Osteoblast (primary cell): Measurements from ENCODE around the gene GREM2. TPM values are rescaled to one million over a fixed set of nuclear protein-coding genes. Genes with fewer than 3 reads are reported as not detected.

Experiments
- DNase-seq: peaks from one replicate; pipeline ENCODE4 v3.0.0; 2011; ENCODE audit warnings: low spot score, mixed read lengths; ENCODE audit not compliant: insufficient read length; ENCODE audit errors: missing footprints
- H2AFZ ChIP-seq: 2 replicates; pipeline ENCODE4 v1.6.0; 2011; ENCODE audit warnings: mild to moderate bottlenecking, low read length
- H3K27ac ChIP-seq: 2 replicates; pipeline ENCODE4 v1.5.1; 2011; ENCODE audit warnings: mild to moderate bottlenecking, low read depth, low read length, moderate library complexity
- H3K27me3 ChIP-seq: 2 replicates; pipeline ENCODE4 v1.6.0; 2012; ENCODE audit warnings: mild to moderate bottlenecking, control low read depth, inconsistent platforms, low read length, moderate library complexity; ENCODE audit not compliant: insufficient read depth
- H3K36me3 ChIP-seq: 2 replicates; pipeline ENCODE4 v1.5.1; 2011; ENCODE audit warnings: mild to moderate bottlenecking, low read length, control low read depth, moderate library complexity; ENCODE audit not compliant: insufficient read depth
- H3K4me1 ChIP-seq: 2 replicates; pipeline ENCODE4 v1.5.1; 2011; ENCODE audit warnings: mild to moderate bottlenecking, low read length, control low read depth, moderate library complexity; ENCODE audit not compliant: insufficient read depth
- H3K4me2 ChIP-seq: 2 replicates; pipeline ENCODE4 v1.6.0; 2011; ENCODE audit warnings: mild to moderate bottlenecking, low read length; ENCODE audit not compliant: insufficient read depth
- H3K4me3 ChIP-seq: fragments of 200-600 bp; sonication (generic); 3 replicates; pipeline ENCODE4 v1.5.1; 2012; ENCODE audit warnings: mild to moderate bottlenecking, low read length, inconsistent platforms; ENCODE audit not compliant: insufficient read depth
- H3K79me2 ChIP-seq: 2 replicates; pipeline ENCODE4 v1.6.0; 2012; ENCODE audit warnings: mild to moderate bottlenecking, low read length, control low read depth, inconsistent platforms; ENCODE audit not compliant: insufficient read depth
- H3K9me3 ChIP-seq: 2 replicates; pipeline ENCODE4 v1.5.1; 2011; ENCODE audit warnings: low read depth, low read length, control low read depth
- H4K20me1 ChIP-seq: 2 replicates; pipeline ENCODE4 v1.6.0; 2012; ENCODE audit warnings: mild to moderate bottlenecking, low read length, control low read depth; ENCODE audit not compliant: insufficient read depth
- total RNA-seq: library from RNA; depleted of rRNA; stranded (reverse); fragments of >200 nt; gene quantifications from 2 replicates; pipeline ENCODE4 v1.2.3, GENCODE V29; 2012
- TF ChIP-seq, protein P1 (sequence below): IDR thresholded peaks from 2 replicates; pipeline ENCODE4 v1.5.1; 2011; ENCODE audit warnings: mild to moderate bottlenecking, low read depth, low read length, moderate library complexity; ENCODE audit errors: extremely low read depth

The GREM2 gene
- 4.7 and 5.6 TPM in 2 replicates for total RNA-seq

DNA sequence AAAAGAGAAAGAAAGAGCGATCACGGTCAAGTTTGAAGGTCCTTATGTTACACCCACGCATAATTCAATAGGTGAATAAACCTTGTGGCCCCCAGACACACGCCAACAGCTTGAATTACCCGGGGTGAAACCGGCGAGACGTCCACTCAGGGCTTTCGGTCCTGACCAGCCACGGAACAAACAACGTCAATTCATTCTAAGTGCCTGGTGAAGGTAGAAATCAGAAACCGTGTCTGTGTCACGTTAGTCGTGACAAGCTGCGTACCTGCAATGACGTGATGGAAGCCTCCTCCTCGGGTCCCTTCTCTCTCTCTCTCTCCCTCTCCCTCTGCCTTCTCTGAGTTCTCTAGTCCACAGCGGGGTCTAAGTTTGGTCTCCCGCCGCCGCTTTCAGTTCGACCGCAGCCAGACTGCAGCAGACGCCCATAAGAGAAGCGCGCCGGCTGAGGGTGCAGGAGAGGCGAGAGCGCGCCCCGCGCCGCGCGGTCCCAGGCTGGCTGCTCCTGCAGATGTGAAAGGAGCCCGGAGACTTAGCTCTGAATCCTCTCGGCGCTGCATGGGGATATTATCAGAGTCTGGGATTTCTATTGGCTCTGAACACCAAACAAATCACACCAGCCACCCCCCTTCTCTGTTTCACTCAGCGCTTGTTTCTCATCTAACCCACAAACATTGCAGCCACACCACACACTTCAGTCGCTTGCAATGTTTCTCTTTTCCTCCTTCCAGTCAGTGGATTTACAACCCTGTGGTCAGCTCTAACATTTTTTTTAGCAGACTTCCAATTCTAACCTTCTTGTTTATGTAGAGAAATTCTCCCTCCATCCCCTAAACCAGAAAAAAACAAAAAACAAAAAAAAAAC is at the start of gene GREM2:
Gene GREM2 (minus strand): TSS at position 537 of the 862 bp plus-strand sequence. CDS start 118,680 bp downstream, outside the sequence.
- H2AFZ ChIP-seq, result peak within 1 kb of the TSS; percentile 97
- no peaks in the 10 kb centered on the region for H4K20me1 ChIP-seq
- DNase-seq, result peak; percentile 91
- peak within 1 kb of the TSS; percentile 49 for H3K27ac ChIP-seq
- TF ChIP-seq, protein P1, sequence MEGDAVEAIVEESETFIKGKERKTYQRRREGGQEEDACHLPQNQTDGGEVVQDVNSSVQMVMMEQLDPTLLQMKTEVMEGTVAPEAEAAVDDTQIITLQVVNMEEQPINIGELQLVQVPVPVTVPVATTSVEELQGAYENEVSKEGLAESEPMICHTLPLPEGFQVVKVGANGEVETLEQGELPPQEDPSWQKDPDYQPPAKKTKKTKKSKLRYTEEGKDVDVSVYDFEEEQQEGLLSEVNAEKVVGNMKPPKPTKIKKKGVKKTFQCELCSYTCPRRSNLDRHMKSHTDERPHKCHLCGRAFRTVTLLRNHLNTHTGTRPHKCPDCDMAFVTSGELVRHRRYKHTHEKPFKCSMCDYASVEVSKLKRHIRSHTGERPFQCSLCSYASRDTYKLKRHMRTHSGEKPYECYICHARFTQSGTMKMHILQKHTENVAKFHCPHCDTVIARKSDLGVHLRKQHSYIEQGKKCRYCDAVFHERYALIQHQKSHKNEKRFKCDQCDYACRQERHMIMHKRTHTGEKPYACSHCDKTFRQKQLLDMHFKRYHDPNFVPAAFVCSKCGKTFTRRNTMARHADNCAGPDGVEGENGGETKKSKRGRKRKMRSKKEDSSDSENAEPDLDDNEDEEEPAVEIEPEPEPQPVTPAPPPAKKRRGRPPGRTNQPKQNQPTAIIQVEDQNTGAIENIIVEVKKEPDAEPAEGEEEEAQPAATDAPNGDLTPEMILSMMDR, result no peak
- peak within 1 kb of the TSS; percentile 88 for H3K4me3 ChIP-seq
- H3K9me3 ChIP-seq, result no peaks in the 10 kb centered on the region
- peak within 1 kb of the TSS; percentile 97 for H3K4me2 ChIP-seq
- peaks cover 27% of the 10 kb centered on the region for H3K4me1 ChIP-seq
- H3K36me3 ChIP-seq, result no peaks in the 10 kb centered on the region
- H3K79me2 ChIP-seq, result peaks cover 31% of the 10 kb centered on the region
- H3K27me3 ChIP-seq, result no peaks in the 10 kb centered on the region

DNA sequence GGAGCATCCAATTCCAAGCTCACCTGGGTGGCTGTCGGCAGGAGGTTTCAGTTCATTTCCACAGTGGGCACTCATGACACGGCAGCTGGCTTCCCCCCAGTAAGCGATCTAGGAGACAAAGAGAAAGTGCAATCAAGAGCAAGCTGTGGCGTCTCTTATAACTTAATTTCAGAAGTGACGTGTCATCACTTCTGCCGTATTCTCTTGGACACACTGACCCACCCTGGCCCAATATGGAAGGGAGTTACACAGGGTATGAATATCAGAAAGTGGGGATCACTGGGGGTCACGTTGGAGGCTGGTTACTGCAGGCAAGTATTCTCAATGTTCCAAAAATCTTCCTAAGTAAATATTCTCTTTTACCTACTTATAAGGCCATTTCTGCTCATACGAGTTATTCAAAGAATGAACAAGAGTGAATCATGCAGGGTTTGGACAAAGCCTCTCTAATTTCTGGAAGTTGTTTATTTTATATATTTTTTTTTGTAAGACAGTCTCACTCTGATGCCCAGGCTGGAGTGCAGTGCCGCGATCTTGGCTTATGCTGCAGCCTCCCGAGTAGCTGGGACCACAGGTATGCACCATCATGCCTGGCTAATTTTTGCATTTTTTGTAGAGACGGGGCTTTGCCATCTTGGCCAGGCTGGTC is 46.5 kb upstream of the GREM2 start:
- Histone ChIP-seq H4K20me1 (no peaks in the 10 kb centered on the region), H3K27me3 (no peaks in the 10 kb centered on the region), H3K4me3 (peak overlapping the region; percentile 69), H3K4me1 (peaks cover 6% of the 10 kb centered on the region), H2AFZ (peak overlapping the region; percentile 79), H3K27ac (peak overlapping the region; percentile 48), H3K9me3 (no peaks in the 10 kb centered on the region), H3K4me2 (peak overlapping the region; percentile 90), H3K79me2 (no peaks in the 10 kb centered on the region), H3K36me3 (no peaks in the 10 kb centered on the region)
- peak; percentile 76 for DNase-seq
- TF ChIP-seq, protein P1, result no peak

- Histone ChIP-seq H3K79me2 (no peaks in the 10 kb centered on the region), H3K4me1 (no peaks in the 10 kb centered on the region), H4K20me1 (no peaks in the 10 kb centered on the region), H3K4me2 (no peak overlapping the region), H2AFZ (no peak overlapping the region), H3K4me3 (no peak overlapping the region), H3K9me3 (no peaks in the 10 kb centered on the region), H3K27me3 (no peaks in the 10 kb centered on the region), H3K36me3 (no peaks in the 10 kb centered on the region), H3K27ac (no peak overlapping the region)
- DNase-seq, result no peak
- TF ChIP-seq, protein P1, result no peak
Measured at GRCh38 chr1:240656531-240656930, 44.6 kb upstream of the GREM2 start.

DNA sequence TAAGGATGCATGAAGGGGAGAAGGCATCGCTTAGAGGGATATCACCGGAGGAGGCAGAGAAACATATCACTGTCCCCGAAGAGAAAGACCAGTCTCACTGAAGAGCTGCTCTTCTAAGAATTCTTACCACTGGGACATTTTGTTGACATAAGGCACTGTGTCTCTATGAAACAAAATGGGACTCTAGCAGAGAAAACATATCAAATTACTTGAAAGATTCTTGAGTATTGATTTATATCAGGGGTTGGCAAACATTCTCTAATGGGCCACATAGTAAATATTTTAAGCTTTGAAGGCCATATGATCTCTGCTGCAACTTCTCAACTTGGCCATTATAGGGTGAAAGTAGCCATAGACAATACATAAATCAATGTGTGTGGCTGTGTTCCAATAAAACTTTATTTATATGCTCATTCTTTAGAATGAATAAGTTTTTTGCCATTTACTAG is 41.0 kb upstream of the GREM2 start:
- no peaks in the 10 kb centered on the region for H3K9me3 ChIP-seq
- peak overlapping the region; percentile 31 for H3K4me2 ChIP-seq
- H3K4me3 ChIP-seq, result no peak overlapping the region
- H4K20me1 ChIP-seq, result no peaks in the 10 kb centered on the region
- no peaks in the 10 kb centered on the region for H3K79me2 ChIP-seq
- peak overlapping the region; percentile 71 for H2AFZ ChIP-seq
- peak; percentile 72 for DNase-seq
- TF ChIP-seq, protein P1, result no peak
- no peaks in the 10 kb centered on the region for H3K4me1 ChIP-seq
- no peaks in the 10 kb centered on the region for H3K36me3 ChIP-seq
- H3K27me3 ChIP-seq, result no peaks in the 10 kb centered on the region
- no peak overlapping the region for H3K27ac ChIP-seq
